Measurements from ENCODE around the gene CFAP410.
"Not testable (repeated sequence)": the region's sequence is repeated elsewhere in the genome, so short reads cannot be mapped to it uniquely, and the experiment has no call there.

The CFAP410 gene

GRCh38 chr21:44285138-44285992 is 53.8 kb downstream of the CFAP410 start, which contains the start of gene AIRE:
Gene AIRE, plus strand, starts transcription at chr21:44285876. Its CDS starts 131 bp downstream, at chr21:44286007.
- no peak for DNase-seq (ENCODE audit: low read depth in 2 of 2)

GRCh38 chr21:44283948-44284347 is 55.2 kb downstream of the CFAP410 start:
- DNase-seq (ENCODE audit: low read depth in 2 of 2): no peak

GRCh38 chr21:44283211-44283785 is 55.9 kb downstream of the CFAP410 start:
- not testable (repeated sequence) for DNase-seq (ENCODE audit: low read depth in 2 of 2)

GRCh38 chr21:44282370-44282769 is 56.8 kb downstream of the CFAP410 start:
- no peak for DNase-seq (ENCODE audit: low read depth in 2 of 2)

GRCh38 chr21:44281801-44282200 is 57.4 kb downstream of the CFAP410 start:
- no peak for DNase-seq (ENCODE audit: low read depth in 2 of 2)

- no peak for DNase-seq (ENCODE audit: low read depth in 2 of 2)
These were observed 59.6 kb downstream of the CFAP410 start for GRCh38 chr21:44279354-44280260.

Measured in stimulated activated CD4-positive, alpha-beta T cell treated with anti-CD3 and anti-CD28 coated beads, Interleukin-4, amount 100 ng/mL, for 48 hours (primary cell).